Naive thymus-derived CD4-positive, alpha-beta T cell (primary cell): ENCODE results near the gene TMCC2. TPM values are rescaled to one million over a fixed set of nuclear protein-coding genes. Genes with fewer than 3 reads are reported as not detected.

ENCODE experiments used
- ATAC-seq: fragments of 150-1000 bp; cut with Tn5 transposase; 2 replicates; pipeline ENCODE4 v1.10.0; 2021; ENCODE audit warnings: mild to moderate bottlenecking, moderate library complexity
- CTCF ChIA-PET: fragments of 350-600 bp; sonication (Branson Sonifier 250); formaldehyde crosslinking; loops from one replicate; lab custom pipeline; 2021; ENCODE audit warnings: antibody characterized with exemption; lab: Charles Lee
- POLR2A ChIA-PET: fragments of 350-600 bp; sonication (Branson Sonifier 250); formaldehyde crosslinking; loops from one replicate; lab custom pipeline; 2021; ENCODE audit warnings: antibody characterized with exemption, inconsistent platforms; lab: Charles Lee
- DNase-seq, 9 donors: peaks; one replicate each; pipeline versions ENCODE4 v3.0.0 to v3.0.0-alpha.2; 2020 to 2022; ENCODE audit warnings: mixed read lengths in 1 of 9
- H3K27ac ChIP-seq: one replicate; pipeline ENCODE4 v1.7.0; 2013; ENCODE audit warnings: mild to moderate bottlenecking, low read depth, low read length, moderate library complexity
- H3K27me3 ChIP-seq, 2 donors: one replicate each; pipeline ENCODE4 v1.7.0; 2013; ENCODE audit warnings: low read length in 2 of 2, mild to moderate bottlenecking in 2 of 2, moderate library complexity in 2 of 2; ENCODE audit not compliant: control insufficient read depth in 2 of 2, insufficient read depth in 2 of 2
- H3K36me3 ChIP-seq, 3 experiments: 1 replicate in 2 of 3; 2 replicates in 1 of 3; pipeline ENCODE4 v1.7.0; 2013; ENCODE audit warnings: low read length in 3 of 3, mild to moderate bottlenecking in 3 of 3, moderate library complexity in 1 of 3; ENCODE audit not compliant: insufficient read depth in 3 of 3, control insufficient read depth in 2 of 3
- H3K4me1 ChIP-seq, 2 donors: one replicate each; pipeline ENCODE4 v1.7.0; 2013; ENCODE audit warnings: low read length in 2 of 2, mild to moderate bottlenecking in 2 of 2, moderate library complexity in 1 of 2; ENCODE audit not compliant: control insufficient read depth in 2 of 2, insufficient read depth in 2 of 2
- H3K4me3 ChIP-seq: 2 replicates; pipeline ENCODE4 v1.7.0; 2013; ENCODE audit warnings: mild to moderate bottlenecking, low read length
- H3K9me3 ChIP-seq, 3 experiments: 1 replicate in 2 of 3; 2 replicates in 1 of 3; pipeline ENCODE4 v1.7.0; 2013; ENCODE audit warnings: low read length in 3 of 3; ENCODE audit not compliant: control insufficient read depth in 2 of 3
- H3K27ac Mint-ChIP-seq, 9 donors: one replicate each; pipeline ENCODE4 v1.8.0; 2020 to 2022; ENCODE audit warnings: mixed read lengths in 9 of 9, mild to moderate bottlenecking in 8 of 9, moderate library complexity in 5 of 9, inconsistent platforms in 2 of 9
- H3K27me3 Mint-ChIP-seq, 5 donors: one replicate each; pipeline ENCODE4 v1.8.0; 2021 to 2022; ENCODE audit warnings: mixed read lengths in 5 of 5, mild to moderate bottlenecking in 1 of 5
- H3K36me3 Mint-ChIP-seq, 5 donors: one replicate each; pipeline ENCODE4 v1.8.0; 2020 to 2022; ENCODE audit warnings: mixed read lengths in 5 of 5, mild to moderate bottlenecking in 3 of 5, inconsistent platforms in 1 of 5
- H3K4me1 Mint-ChIP-seq, 7 donors: one replicate each; pipeline ENCODE4 v1.8.0; 2020 to 2022; ENCODE audit warnings: mixed read lengths in 7 of 7, mild to moderate bottlenecking in 3 of 7, inconsistent platforms in 1 of 7
- H3K4me3 Mint-ChIP-seq, 10 donors: one replicate each; pipeline ENCODE4 v1.8.0; 2020 to 2022; ENCODE audit warnings: mild to moderate bottlenecking in 10 of 10, mixed read lengths in 10 of 10, moderate library complexity in 6 of 10, inconsistent platforms in 2 of 10
- H3K9me3 Mint-ChIP-seq, 11 donors: one replicate each; pipeline ENCODE4 v1.8.0; 2020 to 2022; ENCODE audit warnings: mixed read lengths in 11 of 11, mild to moderate bottlenecking in 4 of 11, inconsistent platforms in 1 of 11, moderate library complexity in 1 of 11
- intact Hi-C, 2 donors: fragments of 100-400 bp; cut with micrococcal nuclease; formaldehyde crosslinking; loops; one replicate each; pipeline ENCODE4 v1.15.1; 2023
- polyA plus RNA-seq, 2 donors: library from polyadenylated mRNA; unstranded; fragments of 300-500 nt; fragmentation: Illumina TruSeq; gene quantifications; one replicate each; pipeline ENCODE4 v1.2.3, GENCODE V29; 2021
- total RNA-seq, 6 experiments: library from RNA in 5 of 6; stranded (reverse) in 5 of 6; gene quantifications; 1 replicate in 5 of 6; 2 replicates in 1 of 6; pipeline ENCODE4 v1.2.3 and lab custom pipeline; 2021 to 2026

The TMCC2 gene
- total and polyA plus RNA-seq, 7 experiments from 2014 or later: 0.30 to 3.6 (median 1.3) TPM

GRCh38 chr1:205268846-205269680 lies 41.3 kb downstream of the TMCC2 start:
- ChIA-PET CTCF (interaction anchor here (23.1 kb wide), 1 partner anchor 51 kb away, joined by 955 read pairs; the partner anchor contains the start of gene NUAK2), POLR2A (interaction anchor here (22.0 kb wide), 1 partner anchor 54 kb away, joined by 1119 read pairs; the partner anchor contains the start of gene NUAK2)
- H3K36me3 ChIP-seq: no peaks in the 10 kb centered on the region
- no peak overlapping the region for H3K4me3 ChIP-seq
- H3K4me1 ChIP-seq: peaks cover 6% of the 10 kb centered on the region in 2 donors
- ATAC-seq (no peak), DNase-seq (no peak)
- no peak overlapping the region for H3K27ac Mint-ChIP-seq
- H3K27me3 Mint-ChIP-seq: no peaks in the 10 kb centered on the region
- no peak overlapping the region for H3K27ac ChIP-seq
- H3K4me3 Mint-ChIP-seq: no peak overlapping the region
- H3K9me3 ChIP-seq: no peaks in the 10 kb centered on the region
- peaks cover 0 to 17% (median 8%) of the 10 kb centered on the region in 7 donors for H3K4me1 Mint-ChIP-seq
- H3K27me3 ChIP-seq: no peaks in the 10 kb centered on the region
- H3K36me3 Mint-ChIP-seq: no peaks in the 10 kb centered on the region
- intact Hi-C loops: no loop called here
- H3K9me3 Mint-ChIP-seq: peaks cover 0 to 2% (median 0%) of the 10 kb centered on the region in 11 donors

- intact Hi-C loops: loop anchor here in 1 of 2 donors (5.0 kb wide), 1 partner anchor 42 kb away; the partner anchor contains the start of gene TMCC2
- peaks cover 2 to 20% (median 13%) of the 10 kb centered on the region in 7 donors for H3K4me1 Mint-ChIP-seq
- H3K27me3 Mint-ChIP-seq: no peaks in the 10 kb centered on the region
These were observed 42.0 kb downstream of the TMCC2 start for GRCh38 chr1:205269711-205270110.

GRCh38 chr1:205270271-205270670 lies 42.5 kb downstream of the TMCC2 start:
- ATAC-seq (no peak), DNase-seq (no peak)
- POLR2A ChIA-PET: interaction anchor here (9.6 to 22.0 kb wide), 2 partner anchors 16 to 53 kb away, joined by 293 to 1119 read pairs; partner anchors contain the start of gene NUAK2
- H3K27ac Mint-ChIP-seq: no peak overlapping the region
- H3K36me3 ChIP-seq: no peaks in the 10 kb centered on the region
- peaks cover 8 to 25% (median 18%) of the 10 kb centered on the region in 7 donors for H3K4me1 Mint-ChIP-seq
- peaks cover 16 to 18% of the 10 kb centered on the region in 2 donors for H3K4me1 ChIP-seq
- intact Hi-C loops: loop anchor here in 1 of 2 donors (5.0 kb wide), 1 partner anchor 43 kb away; the partner anchor contains the start of gene TMCC2
- H3K4me3 ChIP-seq: no peak overlapping the region
- H3K9me3 Mint-ChIP-seq: peaks cover 0 to 2% (median 0%) of the 10 kb centered on the region in 11 donors
- no peaks in the 10 kb centered on the region for H3K27me3 ChIP-seq
- H3K9me3 ChIP-seq: no peaks in the 10 kb centered on the region
- no peaks in the 10 kb centered on the region for H3K36me3 Mint-ChIP-seq
- CTCF ChIA-PET: interaction anchor here (0.7 to 23.1 kb wide), 7 partner anchors 15 to 215 kb away, joined by 3 to 955 read pairs (median 6); partner anchors contain the start of gene NUAK2
- H3K27me3 Mint-ChIP-seq: no peaks in the 10 kb centered on the region
- H3K4me3 Mint-ChIP-seq: no peak overlapping the region
- H3K27ac ChIP-seq: no peak overlapping the region

More at GRCh38 chr1:205269711-205270110, 42.0 kb downstream of the TMCC2 start:
- Mint-ChIP-seq H3K36me3 (no peaks in the 10 kb centered on the region), H3K27ac (no peak overlapping the region), H3K4me3 (no peak overlapping the region), H3K9me3 (peaks cover 0 to 2% (median 0%) of the 10 kb centered on the region in 11 donors)
- no peaks in the 10 kb centered on the region for H3K27me3 ChIP-seq
- ChIA-PET CTCF (interaction anchor here (1.4 to 23.1 kb wide), 2 partner anchors 51 to 216 kb away, joined by 6 to 955 read pairs; partner anchors contain the start of gene NUAK2), POLR2A (interaction anchor here (22.0 kb wide), 1 partner anchor 53 kb away, joined by 1119 read pairs; the partner anchor contains the start of gene NUAK2)
- no peaks in the 10 kb centered on the region for H3K36me3 ChIP-seq
- no peak overlapping the region for H3K4me3 ChIP-seq
- ATAC-seq (no peak), DNase-seq (no peak)
- no peaks in the 10 kb centered on the region for H3K9me3 ChIP-seq
- H3K27ac ChIP-seq: no peak overlapping the region
- peaks cover 10 to 12% of the 10 kb centered on the region in 2 donors for H3K4me1 ChIP-seq

- ChIA-PET CTCF (interaction anchor here (0.7 to 23.1 kb wide), 10 partner anchors 15 to 215 kb away, joined by 3 to 955 read pairs (median 5); partner anchors contain the start of gene NUAK2), POLR2A (interaction anchor here (9.6 to 22.0 kb wide), 2 partner anchors 15 to 52 kb away, joined by 293 to 1119 read pairs; partner anchors contain the start of gene NUAK2)
- Histone ChIP-seq H3K36me3 (no peaks in the 10 kb centered on the region), H3K27ac (no peak overlapping the region), H3K4me3 (no peak overlapping the region), H3K4me1 (peaks cover 21 to 23% of the 10 kb centered on the region in 2 donors), H3K27me3 (no peaks in the 10 kb centered on the region), H3K9me3 (no peaks in the 10 kb centered on the region)
- Mint-ChIP-seq H3K4me1 (peaks cover 9 to 30% (median 23%) of the 10 kb centered on the region in 7 donors), H3K4me3 (no peak overlapping the region), H3K27ac (no peak overlapping the region), H3K9me3 (peaks cover 0 to 2% (median 0%) of the 10 kb centered on the region in 11 donors), H3K36me3 (no peaks in the 10 kb centered on the region), H3K27me3 (no peaks in the 10 kb centered on the region)
- intact Hi-C loops: loop anchor here in 1 of 2 donors (5.0 kb wide), 1 partner anchor 43 kb away; the partner anchor contains the start of gene TMCC2
- no peak for ATAC-seq
- DNase-seq: no peak
These were observed 43.0 kb downstream of the TMCC2 start for GRCh38 chr1:205270764-205271163.

- intact Hi-C loops: loop anchor here in 1 of 2 donors (5.0 kb wide), 1 partner anchor 44 kb away; the partner anchor contains the start of gene TMCC2
These were observed 43.5 kb downstream of the TMCC2 start for GRCh38 chr1:205271277-205271676.

GRCh38 chr1:205271745-205272144 lies 44.0 kb downstream of the TMCC2 start:
- no peak overlapping the region for H3K27ac ChIP-seq
- no peaks in the 10 kb centered on the region for H3K27me3 Mint-ChIP-seq
- intact Hi-C loops: loop anchor here (2.0 to 5.0 kb wide), 3 partner anchors 44 to 253 kb away; partner anchors contain the start of gene TMCC2 (in 1 of the 2)
- H3K4me3 Mint-ChIP-seq: no peak overlapping the region
- no peak for DNase-seq
- no peaks in the 10 kb centered on the region for H3K36me3 ChIP-seq
- H3K36me3 Mint-ChIP-seq: no peaks in the 10 kb centered on the region
- ATAC-seq: no peak
- no peak overlapping the region for H3K27ac Mint-ChIP-seq
- peaks cover 0 to 2% (median 0%) of the 10 kb centered on the region in 11 donors for H3K9me3 Mint-ChIP-seq
- H3K4me1 ChIP-seq: peaks cover 22 to 32% of the 10 kb centered on the region in 2 donors
- POLR2A ChIA-PET: interaction anchor here (0.6 to 22.0 kb wide), 3 partner anchors 14 to 162 kb away, joined by 3 to 1119 read pairs (median 293); partner anchors contain the start of gene NUAK2
- H3K4me3 ChIP-seq: no peak overlapping the region
- CTCF ChIA-PET: interaction anchor here (0.6 to 23.1 kb wide), 9 partner anchors 14 to 230 kb away, joined by 3 to 955 read pairs (median 6); partner anchors contain the start of gene NUAK2
- H3K4me1 Mint-ChIP-seq: peaks cover 9 to 33% (median 30%) of the 10 kb centered on the region in 7 donors
- no peaks in the 10 kb centered on the region for H3K27me3 ChIP-seq
- H3K9me3 ChIP-seq: no peaks in the 10 kb centered on the region

More at GRCh38 chr1:205271277-205271676, 43.5 kb downstream of the TMCC2 start:
- no peaks in the 10 kb centered on the region for H3K27me3 ChIP-seq
- no peak overlapping the region for H3K4me3 ChIP-seq
- Mint-ChIP-seq H3K27me3 (no peaks in the 10 kb centered on the region), H3K4me3 (no peak overlapping the region), H3K4me1 (peaks cover 9 to 30% (median 25%) of the 10 kb centered on the region in 7 donors), H3K27ac (peak overlapping the region in 1 of 9 donors; percentile 44), H3K9me3 (peaks cover 0 to 2% (median 0%) of the 10 kb centered on the region in 11 donors), H3K36me3 (no peaks in the 10 kb centered on the region)
- H3K36me3 ChIP-seq: no peaks in the 10 kb centered on the region
- H3K27ac ChIP-seq: no peak overlapping the region
- no peaks in the 10 kb centered on the region for H3K9me3 ChIP-seq
- DNase-seq (no peak), ATAC-seq (no peak)
- peaks cover 22 to 28% of the 10 kb centered on the region in 2 donors for H3K4me1 ChIP-seq
- CTCF ChIA-PET: interaction anchor here (0.7 to 23.1 kb wide), 13 partner anchors 14 to 215 kb away, joined by 3 to 955 read pairs (median 5); partner anchors contain the start of gene NUAK2
- POLR2A ChIA-PET: interaction anchor here (0.6 to 22.0 kb wide), 3 partner anchors 15 to 161 kb away, joined by 3 to 1119 read pairs (median 293); partner anchors contain the start of gene NUAK2
